Posterior vena cava (tissue), 2 donors: ENCODE measurements around the gene SREK1IP1. TPM values are rescaled to one million over a fixed set of nuclear protein-coding genes. Genes with fewer than 3 reads are reported as not detected.

ENCODE experiments used
- DNase-seq: peaks from one replicate; pipeline ENCODE4 v3.0.0-alpha.2; 2020; ENCODE audit warnings: low spot score
- intact Hi-C, 2 donors: fragments of 100-400 bp; cut with DNase I; formaldehyde crosslinking; loops; one replicate each; pipeline versions ENCODE4 v1.14.1 to v1.14.2; 2022 to 2023
- total RNA-seq, 2 donors: library from RNA; stranded (reverse); fragmentation: NEBNext Ultra II Directional; extraction: Animal tissue kit (Norgen Biotek cat#: 25700); gene quantifications; one replicate each; pipeline ENCODE4 v1.2.1, GENCODE V29; 2021
- donor health status: DM: yes; HTN: yes; CAD: no.
- donor health status: DM: yes; HTN: yes; CAD: no.

The SREK1IP1 gene
- total RNA-seq, 2 donors from 2014 or later, result 22.9 to 24.6 TPM

- intact Hi-C loops, result no loop called here
- DNase-seq, result peak; percentile 73
Measured at GRCh38 chr5:64690417-64691151, 77.9 kb downstream of the SREK1IP1 start, which contains the start of gene SHISAL2B. SHISAL2B (plus strand) TSS chr5:64690503; CDS start chr5:64690624, 121 bp downstream.

GRCh38 chr5:64690104-64690416, 78.4 kb downstream of the SREK1IP1 start:
- intact Hi-C loops, result no loop called here
- no peak for DNase-seq

GRCh38 chr5:64688965-64689364, 79.5 kb downstream of the SREK1IP1 start:
- intact Hi-C loops, result no loop called here
- no peak for DNase-seq

GRCh38 chr5:64688391-64688790, 80.1 kb downstream of the SREK1IP1 start:
- intact Hi-C loops, result no loop called here
- no peak for DNase-seq

- intact Hi-C loops, result no loop called here
Measured at GRCh38 chr5:64685866-64686265, 82.6 kb downstream of the SREK1IP1 start.

GRCh38 chr5:64682608-64683007, 85.9 kb downstream of the SREK1IP1 start:
- intact Hi-C loops, result no loop called here
- DNase-seq, result no peak

More at GRCh38 chr5:64685866-64686265, 82.6 kb downstream of the SREK1IP1 start:
- DNase-seq, result no peak

GRCh38 chr5:64680289-64680688, 88.2 kb downstream of the SREK1IP1 start:
- no peak for DNase-seq
- intact Hi-C loops, result no loop called here

GRCh38 chr5:64678374-64678773, 90.1 kb downstream of the SREK1IP1 start:
- DNase-seq, result no peak
- intact Hi-C loops, result no loop called here

GRCh38 chr5:64671678-64672077, 96.8 kb downstream of the SREK1IP1 start:
- no peak for DNase-seq
- intact Hi-C loops, result no loop called here

- no peak for DNase-seq
- intact Hi-C loops, result no loop called here
Measured at GRCh38 chr5:64670277-64670676, 98.2 kb downstream of the SREK1IP1 start.

Other genes starting within 250 kb of the SREK1IP1 start
- not detected for gene SHISAL2B, start 78.2 kb downstream of the SREK1IP1 start, total RNA-seq
- gene CWC27, start 239 bp upstream of the SREK1IP1 start, total RNA-seq, result 10 to 100 TPM; 21.4 to 24.0 TPM